Aorta (tissue), 5 donors: ENCODE results near the gene GPRASP2. TPM values are rescaled to one million over a fixed set of nuclear protein-coding genes. Genes with fewer than 3 reads are reported as not detected.
"Not testable (repeated sequence)": the region's sequence is repeated elsewhere in the genome, so short reads cannot be mapped to it uniquely, and the experiment has no call there.

ENCODE experiments used
- ATAC-seq: fragments of 200-7000 bp; cut with Tn5 transposase; one replicate; pipeline ENCODE4 v1.9.1; 2022; ENCODE audit warnings: moderate library complexity; ENCODE audit not compliant: low FRiP score
- DNase-seq, 2 donors: peaks; one replicate each; pipeline ENCODE4 v3.0.0-alpha.2; 2020
- H3K27ac ChIP-seq, 2 donors: one replicate each; pipeline ENCODE4 v1.5.1; 2013; ENCODE audit warnings: low read length in 2 of 2, mild to moderate bottlenecking in 2 of 2, moderate library complexity in 2 of 2, control low read depth in 1 of 2, inconsistent platforms in 1 of 2, low read depth in 1 of 2
- H3K27me3 ChIP-seq, 2 donors: one replicate each; pipeline ENCODE4 v1.6.1; 2013; ENCODE audit warnings: control low read depth in 1 of 2, low read length in 1 of 2, mild to moderate bottlenecking in 1 of 2, moderate library complexity in 1 of 2; ENCODE audit not compliant: insufficient read depth in 2 of 2, control insufficient read depth in 1 of 2
- H3K36me3 ChIP-seq, 2 donors: one replicate each; pipeline ENCODE4 v1.6.1; 2013; ENCODE audit warnings: control low read depth in 1 of 2, low read length in 1 of 2, mild to moderate bottlenecking in 1 of 2; ENCODE audit not compliant: insufficient read depth in 2 of 2, control insufficient read depth in 1 of 2
- H3K4me1 ChIP-seq, 2 donors: one replicate each; pipeline ENCODE4 v1.6.1; 2013; ENCODE audit warnings: low read length in 2 of 2, control low read depth in 1 of 2, mild to moderate bottlenecking in 1 of 2, moderate library complexity in 1 of 2; ENCODE audit not compliant: insufficient read depth in 2 of 2, control insufficient read depth in 1 of 2
- H3K4me3 ChIP-seq, 2 donors: one replicate each; pipeline ENCODE4 v1.5.1; 2013; ENCODE audit warnings: low read length in 2 of 2, control low read depth in 1 of 2, mild to moderate bottlenecking in 1 of 2
- H3K9me3 ChIP-seq: one replicate; pipeline ENCODE4 v1.6.1; 2013; ENCODE audit warnings: mild to moderate bottlenecking, low read length; ENCODE audit not compliant: control insufficient read depth
- WGBS, 2 donors: extraction: QIAGEN DNeasy Blood & Tissue Kit; methylation state at CpG; one replicate each; pipeline ENCODE4 v1.1.7; 2013; 5-methylcytosine and 5-hydroxymethylcytosine counted together
- intact Hi-C, 2 donors: fragments of 100-400 bp; cut with DNase I; formaldehyde crosslinking; loops; one replicate each; pipeline versions ENCODE4 v1.14.2 to v1.15.0; 2022
- long read RNA-seq, 2 donors: library from polyadenylated mRNA; unstranded; transcript quantifications; one replicate each; pipeline ENCODE4 v2.0.0, GENCODE V29; 2020 to 2021
- polyA plus RNA-seq, 2 donors: library from polyadenylated mRNA; stranded (reverse); fragments of 200-250 nt; gene quantifications; one replicate each; pipeline ENCODE4 v1.2.3, GENCODE V29; 2013
- total RNA-seq, 2 donors: library from RNA; stranded (reverse); fragmentation: NEBNext Ultra II Directional; extraction: Animal tissue kit (Norgen Biotek cat#: 25700); gene quantifications; one replicate each; pipeline ENCODE4 v1.2.1, GENCODE V29; 2021
- donor health status: healthy with polysubstance abuse.
- donor health status: Bipolar disorder and iron deficiency.
- donor health status: DM: no; HTN: no; CAD: no.
- donor health status: DM: no; HTN: no; CAD: no.
- donor health status: DM: yes; HTN: yes; CAD: no.

The GPRASP2 gene
- 10 to 100 TPM; 10.7 to 15.3 TPM for total RNA-seq
- 1 to 10 TPM; 6.6 to 7.4 TPM for polyA plus RNA-seq
- long read RNA-seq, donor 1, partial matches to known transcripts: 0 of 6 reads
- long read RNA-seq, donor 1, other reads (novel, unspliced or antisense): 6 of 6 reads
- long read RNA-seq, donor 2, partial matches to known transcripts: 5 of 10 reads
- long read RNA-seq, donor 2, other reads (novel, unspliced or antisense): 2 of 10 reads

DNA sequence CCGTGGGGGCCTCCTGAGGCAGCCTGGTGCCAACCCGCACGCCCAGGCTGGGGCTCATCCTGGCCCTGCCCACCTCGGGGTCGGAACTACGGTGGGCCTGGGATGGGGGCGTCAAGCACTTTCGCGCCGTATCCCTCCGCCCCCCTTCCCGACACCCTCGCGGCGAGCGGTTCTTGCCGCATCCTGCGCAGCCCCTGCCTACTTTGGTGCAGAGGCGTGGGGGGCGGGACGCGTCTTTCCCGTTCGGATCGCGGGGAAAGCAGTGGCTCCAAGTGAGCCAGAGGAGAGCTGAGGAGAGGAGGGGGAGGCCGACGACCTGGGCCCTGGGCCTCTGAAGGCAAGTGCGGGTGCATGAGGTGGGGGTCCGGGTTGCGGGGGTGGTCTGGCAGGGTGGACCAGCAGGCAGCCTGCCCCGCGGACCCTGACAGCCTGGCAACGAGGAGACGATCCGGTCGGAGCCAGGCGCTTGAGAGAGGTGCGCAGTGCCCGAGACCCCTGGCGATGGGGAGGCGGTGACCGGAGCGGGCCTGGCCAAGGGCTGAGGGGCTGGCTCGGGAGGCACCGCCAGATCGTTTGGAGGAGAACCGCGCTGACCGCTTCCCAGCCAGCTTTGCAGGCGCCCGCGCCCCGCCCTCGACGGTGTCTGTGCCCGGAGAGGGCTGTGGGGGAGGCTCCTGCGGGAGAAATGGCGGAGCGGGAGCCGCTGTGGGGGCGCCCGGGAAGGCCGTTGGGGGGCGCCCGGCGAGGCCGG, at the start of gene GPRASP2:
Gene GPRASP2, plus strand, starts transcription at position 233 of the 751 bp plus-strand sequence. CDS start 2,422 bp downstream, outside the sequence.
- intact Hi-C loops: loop anchor here (2.0 to 10.0 kb wide), 5 partner anchors 52 to 150 kb away; partner anchors contain the start of genes ARMCX5 (in 2 of the 2) and GPRASP1 (in 1 of the 2)
- H3K27me3 ChIP-seq: no peaks in the 10 kb centered on the region
- H3K4me3 ChIP-seq: peak within 1 kb of the TSS; percentile 13 to 50
- H3K27ac ChIP-seq: peak within 1 kb of the TSS in 1 of 2 donors; percentile 66
- no peaks in the 10 kb centered on the region for H3K4me1 ChIP-seq
- WGBS, 2 donors: 0 to 35% methylated on average over 57 to 68 of the region's 68 CpGs
- no peaks in the 10 kb centered on the region for H3K9me3 ChIP-seq
- H3K36me3 ChIP-seq: no peaks in the 10 kb centered on the region
- ATAC-seq (peak; percentile 86), DNase-seq (peak; percentile 74 to 85)

DNA sequence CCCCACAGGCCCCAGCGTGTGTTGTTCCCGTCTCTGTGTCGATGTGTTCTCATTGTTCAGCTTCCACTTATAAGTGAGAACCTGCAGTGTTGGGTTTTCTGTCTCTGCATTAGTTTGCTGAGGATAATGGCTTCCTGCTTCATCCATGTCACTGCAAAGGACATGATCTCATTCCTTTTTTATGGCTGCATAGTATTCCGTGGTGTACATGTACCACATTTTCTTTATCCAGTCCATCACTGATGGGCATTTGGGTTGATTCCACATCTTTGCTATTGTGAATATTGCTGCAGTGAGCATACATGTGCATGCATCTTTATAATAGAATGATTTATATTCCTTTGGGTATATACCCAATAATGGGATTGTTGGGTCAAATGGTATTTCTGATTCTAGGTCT, 48.4 kb upstream of the GPRASP2 start:
- intact Hi-C loops: not testable (repeated sequence)

DNA sequence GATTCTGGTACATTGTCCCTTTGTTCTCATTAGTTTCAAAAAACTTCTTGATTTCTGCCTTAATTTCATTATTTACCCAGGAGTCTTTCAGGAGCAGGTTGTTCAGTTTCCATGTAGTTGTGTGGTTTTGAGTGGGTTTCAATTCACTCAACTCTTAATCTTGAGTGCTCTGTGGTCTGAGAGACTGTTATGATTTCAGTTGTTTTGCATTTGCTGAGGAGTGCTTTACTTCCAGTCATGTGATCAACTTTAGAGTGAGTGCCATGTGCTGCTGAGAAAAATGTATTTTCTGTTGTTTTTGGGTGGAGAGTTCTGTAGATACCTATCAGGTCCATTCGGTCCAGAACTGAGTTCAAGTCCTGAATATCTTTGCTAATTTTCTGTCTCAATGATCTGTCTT, 45.2 kb upstream of the GPRASP2 start:
- ATAC-seq: not testable (repeated sequence)

More for the DNA sequence above, 48.4 kb upstream of the GPRASP2 start:
- not testable (repeated sequence) for H3K4me3 ChIP-seq, DNase-seq, H3K36me3 ChIP-seq, H3K9me3 ChIP-seq, H3K27ac ChIP-seq, H3K4me1 ChIP-seq, ATAC-seq, H3K27me3 ChIP-seq
- 87 to 96% methylated on average over 4 of the region's 4 CpGs for WGBS, 2 donors

DNA sequence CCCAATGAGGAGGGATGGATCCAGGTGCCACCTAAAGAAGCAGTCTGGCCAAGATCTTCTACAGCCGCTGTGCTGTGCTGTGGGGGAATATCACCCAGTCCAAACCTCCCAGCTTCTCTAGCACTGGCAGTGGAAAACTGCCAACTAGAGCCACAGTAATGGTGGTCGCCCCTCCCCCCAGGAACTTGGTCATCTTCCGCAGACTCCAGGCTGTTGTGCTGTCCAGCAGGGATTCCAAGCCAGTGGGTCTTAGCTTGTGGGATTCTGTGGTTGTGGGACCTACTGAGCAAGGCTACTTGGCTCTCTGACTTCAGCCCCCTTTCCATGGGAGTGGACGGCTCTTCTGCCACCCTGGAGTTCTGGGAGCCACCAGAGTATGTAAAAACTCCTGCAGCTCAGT, 42.7 kb upstream of the GPRASP2 start:
- 45 to 57% methylated on average over 4 of the region's 4 CpGs for WGBS, 2 donors
- Histone ChIP-seq H3K36me3 (no peaks in the 10 kb centered on the region), H3K9me3 (no peaks in the 10 kb centered on the region), H3K27ac (no peak overlapping the region), H3K27me3 (no peaks in the 10 kb centered on the region), H3K4me1 (no peaks in the 10 kb centered on the region), H3K4me3 (no peak overlapping the region)
- intact Hi-C loops: no loop called here
- DNase-seq (no peak), ATAC-seq (no peak)

More for the DNA sequence above, 45.2 kb upstream of the GPRASP2 start:
- H3K4me3 ChIP-seq, H3K36me3 ChIP-seq, H3K27ac ChIP-seq, intact Hi-C loops, H3K27me3 ChIP-seq, DNase-seq, H3K4me1 ChIP-seq, H3K9me3 ChIP-seq: not testable (repeated sequence)
- 57 to 62% methylated on average over 1 of the region's 1 CpG for WGBS, 2 donors

DNA sequence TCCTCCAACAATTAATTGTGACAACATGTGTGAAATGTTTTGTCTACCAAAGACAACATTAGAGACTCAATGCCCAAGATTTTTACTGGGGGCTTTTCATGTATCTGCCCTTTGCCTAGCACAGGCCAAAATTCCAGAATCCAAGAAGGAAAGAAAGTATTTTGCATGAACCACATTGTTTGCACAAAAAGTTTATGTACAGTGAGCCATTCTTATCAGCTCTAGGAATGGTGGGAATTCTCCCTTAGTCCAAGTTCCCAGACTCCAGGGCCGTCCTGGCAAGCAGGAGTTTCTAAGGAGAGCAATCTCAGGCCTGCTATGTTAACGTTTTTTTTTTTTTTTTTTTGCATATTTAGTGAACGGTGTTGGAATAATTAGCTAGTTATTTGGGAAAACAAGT, 39.4 kb upstream of the GPRASP2 start:
- H3K9me3 ChIP-seq: no peaks in the 10 kb centered on the region
- no peaks in the 10 kb centered on the region for H3K36me3 ChIP-seq
- ATAC-seq (no peak), DNase-seq (peak in 1 of 2 donors; percentile 36)
- intact Hi-C loops: no loop called here
- H3K27ac ChIP-seq: no peak overlapping the region
- H3K27me3 ChIP-seq: no peaks in the 10 kb centered on the region
- 3 to 8% methylated on average over 3 of the region's 3 CpGs for WGBS, 2 donors
- no peaks in the 10 kb centered on the region for H3K4me1 ChIP-seq
- H3K4me3 ChIP-seq: no peak overlapping the region

DNA sequence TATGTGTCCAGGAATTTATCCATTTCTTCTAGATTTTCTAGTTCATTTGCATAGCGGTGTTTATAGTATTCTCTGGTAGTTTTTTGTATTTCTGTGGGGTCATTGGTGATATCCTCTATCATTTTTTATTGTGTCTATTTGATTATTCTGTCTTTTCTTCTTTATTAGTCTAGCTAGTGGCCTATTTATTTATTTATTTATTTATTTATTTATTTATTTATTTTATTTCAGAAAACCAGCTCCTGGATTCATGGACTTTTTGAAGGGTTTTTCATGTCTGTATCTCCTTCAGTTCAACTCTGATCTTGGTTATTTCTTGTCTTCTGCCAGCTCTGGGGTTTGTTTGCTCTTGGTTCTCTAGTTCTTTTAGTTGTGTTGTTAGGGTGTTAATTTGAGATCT, 34.8 kb upstream of the GPRASP2 start:
- H3K4me1 ChIP-seq, H3K9me3 ChIP-seq, H3K4me3 ChIP-seq, ATAC-seq, DNase-seq, H3K27me3 ChIP-seq, H3K36me3 ChIP-seq, H3K27ac ChIP-seq, intact Hi-C loops: not testable (repeated sequence)
- 63 to 100% methylated on average over 1 of the region's 1 CpG for WGBS, 2 donors

DNA sequence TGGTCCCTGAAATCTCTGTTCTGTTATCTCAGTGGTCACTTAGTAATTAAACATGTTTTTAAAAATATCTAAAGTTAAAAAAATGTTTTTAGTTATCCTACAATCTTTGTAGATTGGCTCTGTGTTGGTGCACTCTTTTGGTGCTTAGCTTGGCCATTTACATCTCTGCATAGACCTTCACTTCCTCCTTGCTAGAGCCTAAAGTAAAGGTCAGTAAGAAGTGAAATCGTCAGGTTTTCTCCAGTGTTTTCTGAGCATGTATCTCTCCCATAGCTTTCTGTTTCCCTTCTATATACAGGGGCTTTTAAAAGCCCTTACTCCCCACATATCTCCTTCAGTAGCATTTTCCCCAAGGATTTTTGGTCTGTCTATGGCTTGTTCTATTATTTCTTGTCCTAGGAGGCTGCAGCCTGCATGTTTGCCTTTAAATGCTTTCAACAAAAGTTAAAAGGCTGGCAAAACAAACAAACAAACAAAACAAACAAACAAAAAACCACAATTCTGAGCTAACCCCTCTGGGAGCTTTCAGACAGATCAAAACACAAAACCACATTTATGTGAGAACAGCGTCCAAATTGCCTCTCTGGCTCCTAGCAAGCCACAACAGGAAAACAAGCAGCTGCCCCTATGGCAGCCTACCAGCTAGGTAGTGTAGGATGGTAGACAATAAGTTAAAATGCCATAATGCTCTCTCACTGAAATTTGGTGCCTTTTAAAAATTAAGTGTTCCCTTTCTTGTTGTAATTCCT, 27.3 kb upstream of the GPRASP2 start:
- 43 to 59% methylated on average over 2 of the region's 2 CpGs for WGBS, 2 donors
- Histone ChIP-seq H3K9me3 (no peaks in the 10 kb centered on the region), H3K4me1 (no peaks in the 10 kb centered on the region), H3K36me3 (no peaks in the 10 kb centered on the region), H3K27ac (no peak overlapping the region), H3K27me3 (no peaks in the 10 kb centered on the region), H3K4me3 (no peak overlapping the region)
- no peak for DNase-seq
- intact Hi-C loops: no loop called here
- ATAC-seq: no peak

DNA sequence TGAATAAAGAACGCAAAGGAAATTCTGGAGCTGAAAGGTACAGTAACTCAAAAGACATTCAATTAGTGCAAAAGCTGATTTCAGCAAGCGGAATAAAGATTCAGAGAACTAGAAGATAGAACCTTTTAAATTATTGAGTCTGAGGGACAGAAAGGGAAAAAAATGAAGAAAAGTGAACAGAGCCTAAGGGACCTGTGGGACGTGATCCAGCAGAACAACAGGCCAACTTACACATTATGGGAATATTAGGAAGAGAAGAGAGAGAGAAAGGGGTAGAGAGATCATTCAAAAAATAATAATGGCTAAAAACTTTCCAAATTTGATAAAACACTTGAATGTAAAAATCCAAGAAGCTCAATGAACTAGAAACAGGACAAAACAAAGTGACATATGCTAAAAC, 17.5 kb upstream of the GPRASP2 start:
- DNase-seq: no peak
- no peak overlapping the region for H3K4me3 ChIP-seq

More for the DNA sequence above, 17.5 kb upstream of the GPRASP2 start:
- Histone ChIP-seq H3K9me3 (no peaks in the 10 kb centered on the region), H3K4me1 (no peaks in the 10 kb centered on the region), H3K27me3 (no peaks in the 10 kb centered on the region), H3K36me3 (no peaks in the 10 kb centered on the region), H3K27ac (no peak overlapping the region)
- intact Hi-C loops: no loop called here
- no peak for ATAC-seq
- WGBS, 2 donors: 76 to 92% methylated on average over 3 of the region's 3 CpGs
